ENCODE data around the gene PLEKHM2.

The PLEKHM2 gene

DNA sequence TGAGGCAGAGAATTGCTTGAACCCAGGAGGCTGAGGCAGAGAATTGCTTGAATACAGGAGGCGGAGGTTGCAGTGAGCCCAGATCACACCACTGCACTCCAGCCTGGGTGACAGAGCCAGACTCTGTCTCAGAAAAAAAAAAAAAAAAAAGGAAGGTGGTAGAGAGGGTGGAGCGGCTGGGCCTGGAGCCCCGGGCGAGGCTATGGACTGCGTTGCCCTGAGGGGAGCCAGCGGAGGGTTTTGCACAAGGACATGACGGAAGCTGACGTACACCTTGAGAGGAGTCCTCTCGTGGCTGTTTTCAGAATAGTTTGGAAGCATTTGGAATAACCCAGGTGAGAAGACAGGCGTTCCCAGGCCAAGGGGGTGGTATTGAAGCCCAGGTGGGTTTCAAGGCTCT is 67.6 kb downstream of the PLEKHM2 start:
- TF ChIP-seq BACH2 (CRISPR knock-in tag; IDR thresholded peaks at IDR 0.05; ENCODE audit: borderline replicate concordance): no peak
- no peak for TF ChIP-seq CSDC2 (CRISPR knock-in tag; IDR thresholded peaks at IDR 0.05)
- no peak for TF ChIP-seq ZC3H10 (CRISPR knock-in tag; IDR thresholded peaks at IDR 0.05)
- TF ChIP-seq, protein P1, sequence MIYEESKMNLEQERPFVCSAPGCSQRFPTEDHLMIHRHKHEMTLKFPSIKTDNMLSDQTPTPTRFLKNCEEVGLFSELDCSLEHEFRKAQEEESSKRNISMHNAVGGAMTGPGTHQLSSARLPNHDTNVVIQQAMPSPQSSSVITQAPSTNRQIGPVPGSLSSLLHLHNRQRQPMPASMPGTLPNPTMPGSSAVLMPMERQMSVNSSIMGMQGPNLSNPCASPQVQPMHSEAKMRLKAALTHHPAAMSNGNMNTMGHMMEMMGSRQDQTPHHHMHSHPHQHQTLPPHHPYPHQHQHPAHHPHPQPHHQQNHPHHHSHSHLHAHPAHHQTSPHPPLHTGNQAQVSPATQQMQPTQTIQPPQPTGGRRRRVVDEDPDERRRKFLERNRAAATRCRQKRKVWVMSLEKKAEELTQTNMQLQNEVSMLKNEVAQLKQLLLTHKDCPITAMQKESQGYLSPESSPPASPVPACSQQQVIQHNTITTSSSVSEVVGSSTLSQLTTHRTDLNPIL (CRISPR knock-in tag; IDR thresholded peaks at IDR 0.05; ENCODE audit: low read depth): no peak
- TF ChIP-seq ARNTL (CRISPR knock-in tag; IDR thresholded peaks at IDR 0.05; ENCODE audit: borderline replicate concordance, low read depth): no peak
- no peak for TF ChIP-seq PPARA (CRISPR knock-in tag; IDR thresholded peaks at IDR 0.05; ENCODE audit: borderline replicate concordance)
- no peak for ATAC-seq

DNA sequence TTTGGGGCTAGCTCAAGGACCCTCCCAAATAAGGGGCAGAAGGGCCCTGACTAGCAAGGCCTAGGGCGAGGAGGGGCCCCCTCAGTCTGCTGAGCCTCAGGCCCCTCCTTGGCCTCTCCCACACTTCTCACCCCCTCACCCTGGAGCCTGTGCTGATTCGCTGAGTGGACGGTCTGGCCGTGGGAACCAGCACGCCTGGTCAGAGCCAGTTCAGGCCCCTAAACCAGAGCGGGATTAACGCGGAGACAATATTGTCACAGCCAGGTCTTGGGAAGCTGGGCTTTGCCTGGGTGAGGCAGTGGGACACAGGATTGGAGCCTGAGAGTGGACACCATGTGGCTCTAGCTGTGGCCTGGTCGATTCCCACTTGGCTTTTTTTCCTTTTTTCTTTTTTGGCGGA is 69.7 kb downstream of the PLEKHM2 start:
- no peak for ATAC-seq
- TF ChIP-seq ESRRG (CRISPR knock-in tag; IDR thresholded peaks at IDR 0.05) (no peak), ZNF8 (CRISPR knock-in tag; IDR thresholded peaks at IDR 0.05) (no peak), ZNF70 (CRISPR knock-in tag; IDR thresholded peaks at IDR 0.05) (no peak), OSR1 (CRISPR knock-in tag; IDR thresholded peaks at IDR 0.05) (no peak), ARNTL (CRISPR knock-in tag; IDR thresholded peaks at IDR 0.05; ENCODE audit: borderline replicate concordance, low read depth) (no peak), ZFP30 (CRISPR knock-in tag; IDR thresholded peaks at IDR 0.05) (no peak), ZFP3 (CRISPR knock-in tag; IDR thresholded peaks at IDR 0.05) (no peak), ZNF565 (CRISPR knock-in tag; conservative IDR thresholded peaks at IDR 0.05; ENCODE audit: low read depth) (no peak), RARB (CRISPR knock-in tag; IDR thresholded peaks at IDR 0.05) (no peak), TOX (CRISPR knock-in tag; IDR thresholded peaks at IDR 0.05; ENCODE audit: borderline replicate concordance) (no peak), SNAI2 (CRISPR knock-in tag; IDR thresholded peaks at IDR 0.05) (no peak), CSDC2 (CRISPR knock-in tag; IDR thresholded peaks at IDR 0.05) (no peak), ZC3H10 (CRISPR knock-in tag; IDR thresholded peaks at IDR 0.05) (no peak)
- TF ChIP-seq, protein P1 (CRISPR knock-in tag; IDR thresholded peaks at IDR 0.05; ENCODE audit: low read depth): no peak
- TF ChIP-seq, protein P2, sequence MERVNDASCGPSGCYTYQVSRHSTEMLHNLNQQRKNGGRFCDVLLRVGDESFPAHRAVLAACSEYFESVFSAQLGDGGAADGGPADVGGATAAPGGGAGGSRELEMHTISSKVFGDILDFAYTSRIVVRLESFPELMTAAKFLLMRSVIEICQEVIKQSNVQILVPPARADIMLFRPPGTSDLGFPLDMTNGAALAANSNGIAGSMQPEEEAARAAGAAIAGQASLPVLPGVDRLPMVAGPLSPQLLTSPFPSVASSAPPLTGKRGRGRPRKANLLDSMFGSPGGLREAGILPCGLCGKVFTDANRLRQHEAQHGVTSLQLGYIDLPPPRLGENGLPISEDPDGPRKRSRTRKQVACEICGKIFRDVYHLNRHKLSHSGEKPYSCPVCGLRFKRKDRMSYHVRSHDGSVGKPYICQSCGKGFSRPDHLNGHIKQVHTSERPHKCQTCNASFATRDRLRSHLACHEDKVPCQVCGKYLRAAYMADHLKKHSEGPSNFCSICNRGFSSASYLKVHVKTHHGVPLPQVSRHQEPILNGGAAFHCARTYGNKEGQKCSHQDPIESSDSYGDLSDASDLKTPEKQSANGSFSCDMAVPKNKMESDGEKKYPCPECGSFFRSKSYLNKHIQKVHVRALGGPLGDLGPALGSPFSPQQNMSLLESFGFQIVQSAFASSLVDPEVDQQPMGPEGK (CRISPR knock-in tag; IDR thresholded peaks at IDR 0.05; ENCODE audit: borderline replicate concordance): no peak
- TF ChIP-seq, protein P3, sequence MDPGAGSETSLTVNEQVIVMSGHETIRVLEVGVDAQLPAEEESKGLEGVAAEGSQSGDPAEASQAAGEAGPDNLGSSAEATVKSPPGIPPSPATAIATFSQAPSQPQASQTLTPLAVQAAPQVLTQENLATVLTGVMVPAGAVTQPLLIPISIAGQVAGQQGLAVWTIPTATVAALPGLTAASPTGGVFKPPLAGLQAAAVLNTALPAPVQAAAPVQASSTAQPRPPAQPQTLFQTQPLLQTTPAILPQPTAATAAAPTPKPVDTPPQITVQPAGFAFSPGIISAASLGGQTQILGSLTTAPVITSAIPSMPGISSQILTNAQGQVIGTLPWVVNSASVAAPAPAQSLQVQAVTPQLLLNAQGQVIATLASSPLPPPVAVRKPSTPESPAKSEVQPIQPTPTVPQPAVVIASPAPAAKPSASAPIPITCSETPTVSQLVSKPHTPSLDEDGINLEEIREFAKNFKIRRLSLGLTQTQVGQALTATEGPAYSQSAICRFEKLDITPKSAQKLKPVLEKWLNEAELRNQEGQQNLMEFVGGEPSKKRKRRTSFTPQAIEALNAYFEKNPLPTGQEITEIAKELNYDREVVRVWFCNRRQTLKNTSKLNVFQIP (CRISPR knock-in tag; IDR thresholded peaks at IDR 0.05; ENCODE audit: borderline replicate concordance, low read depth): no peak
- TF ChIP-seq, protein P4, sequence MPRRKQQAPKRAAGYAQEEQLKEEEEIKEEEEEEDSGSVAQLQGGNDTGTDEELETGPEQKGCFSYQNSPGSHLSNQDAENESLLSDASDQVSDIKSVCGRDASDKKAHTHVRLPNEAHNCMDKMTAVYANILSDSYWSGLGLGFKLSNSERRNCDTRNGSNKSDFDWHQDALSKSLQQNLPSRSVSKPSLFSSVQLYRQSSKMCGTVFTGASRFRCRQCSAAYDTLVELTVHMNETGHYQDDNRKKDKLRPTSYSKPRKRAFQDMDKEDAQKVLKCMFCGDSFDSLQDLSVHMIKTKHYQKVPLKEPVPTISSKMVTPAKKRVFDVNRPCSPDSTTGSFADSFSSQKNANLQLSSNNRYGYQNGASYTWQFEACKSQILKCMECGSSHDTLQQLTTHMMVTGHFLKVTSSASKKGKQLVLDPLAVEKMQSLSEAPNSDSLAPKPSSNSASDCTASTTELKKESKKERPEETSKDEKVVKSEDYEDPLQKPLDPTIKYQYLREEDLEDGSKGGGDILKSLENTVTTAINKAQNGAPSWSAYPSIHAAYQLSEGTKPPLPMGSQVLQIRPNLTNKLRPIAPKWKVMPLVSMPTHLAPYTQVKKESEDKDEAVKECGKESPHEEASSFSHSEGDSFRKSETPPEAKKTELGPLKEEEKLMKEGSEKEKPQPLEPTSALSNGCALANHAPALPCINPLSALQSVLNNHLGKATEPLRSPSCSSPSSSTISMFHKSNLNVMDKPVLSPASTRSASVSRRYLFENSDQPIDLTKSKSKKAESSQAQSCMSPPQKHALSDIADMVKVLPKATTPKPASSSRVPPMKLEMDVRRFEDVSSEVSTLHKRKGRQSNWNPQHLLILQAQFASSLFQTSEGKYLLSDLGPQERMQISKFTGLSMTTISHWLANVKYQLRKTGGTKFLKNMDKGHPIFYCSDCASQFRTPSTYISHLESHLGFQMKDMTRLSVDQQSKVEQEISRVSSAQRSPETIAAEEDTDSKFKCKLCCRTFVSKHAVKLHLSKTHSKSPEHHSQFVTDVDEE (CRISPR knock-in tag; IDR thresholded peaks at IDR 0.05): no peak

DNA sequence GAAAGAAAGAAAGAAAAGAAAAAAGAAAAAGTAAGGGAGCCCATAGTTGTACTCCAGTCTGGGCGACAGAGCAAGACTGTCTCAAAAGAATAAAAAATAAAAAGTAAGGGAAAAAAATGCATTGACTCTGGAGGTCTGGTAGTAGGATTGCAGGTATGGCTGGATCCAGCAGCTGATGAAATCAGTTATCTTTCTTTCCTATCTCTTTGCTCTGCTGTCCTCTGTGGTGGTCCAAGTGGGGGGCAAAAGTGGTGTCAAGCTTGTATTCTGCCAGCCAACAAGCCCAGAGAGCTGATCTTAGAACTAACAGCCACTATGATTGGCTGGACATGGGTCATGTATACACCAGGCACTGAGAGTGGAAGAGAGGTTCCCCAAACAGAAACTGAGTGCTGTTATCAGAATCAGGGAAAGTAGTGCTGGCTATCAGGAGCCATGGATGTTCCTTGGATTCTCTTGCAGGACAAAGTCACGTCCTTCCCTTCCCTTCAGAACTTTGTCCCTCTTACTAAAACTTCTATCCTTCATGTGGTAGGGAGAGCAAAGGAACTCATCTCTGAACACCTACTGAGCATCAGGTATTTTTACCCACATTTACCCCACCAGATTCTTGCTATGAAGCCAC is 71.0 kb downstream of the PLEKHM2 start:
- ATAC-seq: no peak
- TF ChIP-seq, protein P4 (CRISPR knock-in tag; IDR thresholded peaks at IDR 0.05): no peak
- TF ChIP-seq ZNF8 (CRISPR knock-in tag; IDR thresholded peaks at IDR 0.05) (no peak), ZNF70 (CRISPR knock-in tag; IDR thresholded peaks at IDR 0.05) (no peak), ISL1 (CRISPR knock-in tag; IDR thresholded peaks at IDR 0.05) (no peak), ZC3H10 (CRISPR knock-in tag; IDR thresholded peaks at IDR 0.05) (no peak), BACH2 (CRISPR knock-in tag; IDR thresholded peaks at IDR 0.05; ENCODE audit: borderline replicate concordance) (no peak), ZFP30 (CRISPR knock-in tag; IDR thresholded peaks at IDR 0.05) (no peak), OSR1 (CRISPR knock-in tag; IDR thresholded peaks at IDR 0.05) (no peak), ZNF565 (CRISPR knock-in tag; conservative IDR thresholded peaks at IDR 0.05; ENCODE audit: low read depth) (no peak), ARNTL (CRISPR knock-in tag; IDR thresholded peaks at IDR 0.05; ENCODE audit: borderline replicate concordance, low read depth) (no peak)
